K562 (cell line): Measurements from ENCODE around the gene BRD4. TPM values are rescaled to one million over a fixed set of nuclear protein-coding genes. Genes with fewer than 3 reads are reported as not detected.
A peak's percentile ranks its signal among the peaks of the same experiment; 100 is the strongest.

Experiments
- ASH1L ChIP-seq: fragments of 450-650 bp; IDR thresholded peaks from 2 replicates; pipeline ENCODE4 v1.6.1; 2018; ENCODE audit warnings: borderline replicate concordance, mild to moderate bottlenecking, low read depth; ENCODE audit not compliant: partially characterized antibody
- ATF6 ChIP-seq: sonication (generic); formaldehyde crosslinking; IDR thresholded peaks from 2 replicates; pipeline ENCODE4 v1.4.0; 2020; ENCODE audit warnings: mild to moderate bottlenecking, missing genetic modification reagents
- BMI1 ChIP-seq: fragments of 150-350 bp; IDR thresholded peaks from 2 replicates; pipeline ENCODE4 v1.6.1; 2014; ENCODE audit warnings: low read length
- HDAC1 ChIP-seq, 2 experiments: fragments of 450-650 bp; IDR thresholded peaks; 2 replicates each; pipeline ENCODE4 v1.6.1; 2016 to 2017; ENCODE audit warnings: inconsistent platforms in 1 of 2, mild to moderate bottlenecking in 1 of 2, moderate library complexity in 1 of 2
- MAX ChIP-seq: sonication (generic); formaldehyde crosslinking; IDR thresholded peaks from 2 replicates; pipeline ENCODE4 v1.9.0; 2022; ENCODE audit warnings: mild to moderate bottlenecking, missing genetic modification reagents
- RBBP5 ChIP-seq: fragments of 200-600 bp; sonication (generic); IDR thresholded peaks from 2 replicates; pipeline ENCODE4 v1.6.1; 2012; ENCODE audit warnings: borderline replicate concordance, mild to moderate bottlenecking, low read length, control low read depth, inconsistent platforms; ENCODE audit not compliant: insufficient read depth, poor library complexity, severe bottlenecking
- SNRNP70 ChIP-seq: fragments of 200-400 bp; formaldehyde crosslinking; optimal IDR thresholded peaks from 2 replicates; pipeline ENCODE3; 2017; ENCODE audit warnings: low read depth, low read length
- ZBTB11 ChIP-seq, 3 experiments: fragments of 200-800 bp in 1 of 3; fragments of 250-450 bp in 1 of 3; fragments of 450-650 bp in 1 of 3; sonication (Bioruptor Pico) in 1 of 3; sonication (Bioruptor generic) in 1 of 3; formaldehyde crosslinking in 1 of 3; IDR thresholded peaks; 2 replicates each; pipeline versions ENCODE4 v1.6.1 to v1.8.0; 2016 to 2022; ENCODE audit warnings: mild to moderate bottlenecking in 2 of 3, missing genetic modification characterization in 2 of 3, missing compliant biosample characterization in 1 of 3, moderate library complexity in 1 of 3
- ZNF318 ChIP-seq, 2 experiments: fragments of 450-650 bp; IDR thresholded peaks; 2 replicates each; pipeline ENCODE4 v1.6.1; 2016; ENCODE audit warnings: mild to moderate bottlenecking in 2 of 2, borderline replicate concordance in 1 of 2, low read depth in 1 of 2, moderate library complexity in 1 of 2
- ZNF512 ChIP-seq: IDR thresholded peaks from 2 replicates; pipeline ENCODE4 v1.6.1; 2016; ENCODE audit warnings: missing genetic modification characterization, missing compliant biosample characterization
- polyA plus RNA-seq, 8 experiments: library from polyadenylated mRNA; depleted of rRNA in 4 of 8; stranded (reverse) in 5 of 8; unstranded in 3 of 8; fragments of >200 nt; fragmentation: Nextera tagmentation in 2 of 8; fragmentation: Illumina TruSeq in 1 of 8; extraction: Ambion mirVana in 2 of 8; extraction: Trizol in 1 of 8; gene quantifications; 2 replicates each; pipeline versions ENCODE4 v1.2.1 to v1.2.3, GENCODE V29; 2011 to 2014; ENCODE audit warnings: inconsistent platforms in 1 of 8, missing spikeins in 1 of 8
- total RNA-seq, 7 experiments: library from RNA; depleted of rRNA in 6 of 7; stranded (reverse); fragments of >200 nt in 6 of 7; fragmentation: Illumina TruSeq in 2 of 7; extraction: Trizol in 2 of 7; gene quantifications; 2 replicates each; pipeline versions ENCODE4 v1.2.1 to v1.2.3, GENCODE V29; 2011 to 2021; ENCODE audit warnings: low replicate concordance in 1 of 7

BRD4 gene
- total and polyA plus RNA-seq, 9 of the 15 experiments (the other 6 are each of a cell fraction or from before 2014, with no cell fraction given), result 1.8 to 105 (median 15.6) TPM

- no peak for TF ChIP-seq HDAC1 (IDR thresholded peaks at IDR 0.05)
- 0 out of 6 replicates have a peak, but pooled peaks of 1 of the 3 experiments have one; percentile 44 for TF ChIP-seq ZBTB11 (CRISPR knock-in tag; IDR thresholded peaks at IDR 0.05)
- no peak for TF ChIP-seq ATF6 (CRISPR knock-in tag)
- TF ChIP-seq BMI1, result no peak
- no peak for TF ChIP-seq MAX (CRISPR knock-in tag)
- no peak for TF ChIP-seq ASH1L
- TF ChIP-seq ZNF512 (tag), result no peak
- no peak for TF ChIP-seq RBBP5
- TF ChIP-seq SNRNP70, result no peak
- TF ChIP-seq ZNF318 (IDR thresholded peaks at IDR 0.05; ENCODE audit: borderline replicate concordance in 1 of 2, low read depth in 1 of 2), result no peak
These were observed 122.0 kb downstream of the BRD4 start (continued) for GRCh38 chr19:15210323-15210781.
